ENCODE measurements around the gene AGTPBP1. TPM values are rescaled to one million over a fixed set of nuclear protein-coding genes. Genes with fewer than 3 reads are reported as not detected.

The AGTPBP1 gene
- total and polyA plus RNA-seq, 2 of the 8 experiments (the other 6 are each of a cell fraction or from before 2014, with no cell fraction given): 13.4 to 65.2 TPM

GRCh38 chr9:85605905-85606304 lies 135.8 kb downstream of the AGTPBP1 start (continued):
- TF ChIP-seq KDM1A (IDR thresholded peaks at IDR 0.05; ENCODE audit: borderline replicate concordance, low read length) (no peak), ATF2 (IDR thresholded peaks at IDR 0.05; ENCODE audit: low read length) (no peak)

All from H1 (cell line).